Glomerular visceral epithelial cell (primary cell): ENCODE measurements around the gene ELAVL4.

ENCODE experiments used
- DNase-seq: peaks from one replicate; pipeline ENCODE4 v3.0.0-alpha.2; 2016; ENCODE audit errors: extremely low spot score

The ELAVL4 gene

DNA sequence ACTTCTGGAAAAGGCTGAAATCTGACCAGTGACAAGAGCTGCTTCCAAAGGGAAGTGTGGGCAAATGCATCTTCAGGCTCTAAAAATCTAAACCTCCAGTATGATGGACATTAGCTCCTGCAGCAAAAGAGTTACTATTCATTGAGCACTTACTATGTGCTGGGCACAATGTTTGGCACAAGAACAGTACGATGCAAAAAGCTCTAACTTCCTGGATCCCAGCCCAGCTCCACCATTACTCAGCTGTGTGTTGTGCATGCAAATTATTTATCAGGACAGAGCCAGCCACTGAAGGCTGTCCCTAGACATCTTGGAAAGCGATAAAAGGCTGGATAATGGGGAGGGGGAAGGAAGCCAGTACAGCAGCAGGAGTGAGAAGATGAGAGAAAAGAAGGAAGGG is 143.5 kb downstream of the ELAVL4 start:
- DNase-seq, result no peak
